CD1c-positive myeloid dendritic cell (primary cell): ENCODE results near the gene RSPH1.

Experiments
- DNase-seq: peaks from one replicate; pipeline ENCODE4 v3.0.0-alpha.2; 2016; ENCODE audit errors: extremely low spot score

Gene RSPH1

DNA sequence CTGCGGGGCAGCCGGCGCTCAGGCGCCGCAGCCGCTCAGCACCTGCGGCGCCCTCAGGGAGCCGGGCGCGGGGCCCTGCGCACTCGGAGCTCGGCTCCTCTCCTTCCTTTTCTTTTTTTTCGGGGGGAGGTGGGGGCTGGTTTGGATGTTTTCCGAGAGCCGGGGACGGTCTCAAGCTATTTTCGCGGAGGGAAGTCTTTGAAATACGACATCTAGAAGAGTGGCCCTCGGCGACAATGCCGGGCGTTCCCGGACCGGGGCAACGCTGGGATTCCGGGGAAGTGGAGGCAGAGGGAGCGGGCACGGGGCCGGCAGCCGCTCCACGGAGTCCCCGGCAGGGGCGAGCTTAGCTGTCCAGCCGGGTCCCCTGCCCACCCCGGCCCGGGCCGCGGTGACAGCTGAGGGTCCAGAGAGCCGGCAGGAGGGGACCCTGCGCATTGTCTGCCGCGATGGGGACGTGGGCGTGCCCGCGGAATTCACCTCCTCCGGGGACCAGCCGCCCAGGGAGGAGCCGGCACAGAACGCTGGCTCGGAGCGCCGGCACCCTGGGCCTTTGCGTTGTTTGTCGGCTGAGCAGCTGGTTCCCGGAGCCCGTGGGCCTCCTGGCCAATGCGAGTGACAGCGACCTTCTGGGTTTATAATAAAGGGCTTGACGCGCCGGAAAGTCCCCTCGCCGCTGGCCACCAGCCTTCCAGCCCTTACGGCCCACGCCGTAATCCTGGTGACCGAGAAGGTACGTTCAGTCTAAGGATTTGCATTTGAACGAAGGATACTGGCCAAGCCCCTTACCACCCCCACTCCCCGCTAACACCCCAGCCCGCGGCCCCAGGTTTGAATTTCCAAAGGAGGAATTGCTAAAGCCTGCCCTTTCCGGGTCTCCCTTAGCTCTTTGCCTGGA lies 18.2 kb upstream of the RSPH1 start:
- DNase-seq: peak; percentile 69

DNA sequence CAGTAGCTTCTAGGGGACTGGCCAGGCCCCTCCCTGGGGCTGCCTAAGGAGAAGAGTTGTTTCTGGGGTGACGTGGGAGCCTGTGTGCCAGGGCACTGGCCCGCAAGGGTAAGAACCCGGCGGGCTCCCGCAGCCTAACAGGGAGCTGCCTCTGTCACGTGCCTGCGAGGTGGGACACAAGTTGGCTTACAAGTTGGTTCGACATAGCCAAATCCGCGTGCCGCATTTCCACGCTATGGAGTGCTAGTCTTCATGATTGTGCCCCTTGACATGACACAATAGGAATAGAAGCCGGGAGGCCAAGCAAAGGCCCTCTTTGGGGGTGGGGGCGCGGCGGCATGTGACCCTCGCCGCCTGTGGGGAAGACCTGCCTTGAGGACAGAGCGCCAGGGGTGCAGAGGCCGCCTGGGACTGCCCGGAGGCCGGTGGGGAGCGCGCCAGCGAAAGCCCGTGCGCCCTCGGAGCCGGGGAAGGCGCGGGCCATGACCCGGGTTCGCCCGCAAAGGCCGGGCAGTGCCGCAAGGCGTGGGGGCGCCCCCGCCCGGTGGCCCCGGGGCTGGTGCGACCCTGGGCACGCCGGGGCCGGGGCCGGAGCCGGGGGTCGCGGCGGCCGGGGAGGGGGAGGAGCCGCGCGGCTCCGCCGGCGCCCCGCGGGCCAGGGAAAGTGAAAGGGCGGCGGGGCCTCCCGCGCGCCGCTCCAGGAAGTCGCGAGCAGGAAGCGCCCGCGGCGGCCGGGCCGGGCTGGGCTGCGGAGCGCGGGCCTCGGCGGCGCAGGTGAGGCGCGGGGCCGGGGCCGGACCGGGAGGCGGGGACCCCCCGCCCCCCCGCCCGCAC lies 17.3 kb upstream of the RSPH1 start, which contains the start of gene SLC37A1:
SLC37A1 (plus strand) TSS at position 702 of the 834 bp plus-strand sequence. CDS start 4,603 bp downstream, outside the sequence.
- peak; percentile 59 for DNase-seq

- no peak for DNase-seq
These were observed 16.5 kb upstream of the RSPH1 start for GRCh38 chr21:42512346-42513034.

GRCh38 chr21:42509244-42509643 lies 13.2 kb upstream of the RSPH1 start:
- no peak for DNase-seq

DNA sequence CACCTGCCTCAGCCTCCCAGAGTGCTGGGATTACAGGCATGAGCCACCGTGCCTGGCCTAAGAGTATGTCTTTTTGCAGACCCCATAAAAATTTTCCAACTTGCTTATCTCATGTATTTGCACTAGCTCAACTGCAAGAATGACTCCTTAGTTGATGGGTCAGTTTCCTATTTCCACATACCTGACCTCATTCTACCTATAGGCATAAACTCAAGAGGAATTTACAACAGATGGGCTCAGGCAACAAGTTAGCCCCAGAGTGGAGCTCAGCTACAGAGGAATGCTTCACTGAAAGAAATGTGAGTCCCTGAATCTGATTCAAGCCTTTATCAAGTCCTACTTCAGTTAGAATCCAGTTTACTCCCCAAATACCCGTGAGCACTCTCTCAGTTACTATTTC lies 12.3 kb upstream of the RSPH1 start:
- no peak for DNase-seq

GRCh38 chr21:42507418-42507817 lies 11.4 kb upstream of the RSPH1 start:
- no peak for DNase-seq

- DNase-seq: peak; percentile 73
These were observed 9.2 kb upstream of the RSPH1 start for GRCh38 chr21:42505090-42505726.

DNA sequence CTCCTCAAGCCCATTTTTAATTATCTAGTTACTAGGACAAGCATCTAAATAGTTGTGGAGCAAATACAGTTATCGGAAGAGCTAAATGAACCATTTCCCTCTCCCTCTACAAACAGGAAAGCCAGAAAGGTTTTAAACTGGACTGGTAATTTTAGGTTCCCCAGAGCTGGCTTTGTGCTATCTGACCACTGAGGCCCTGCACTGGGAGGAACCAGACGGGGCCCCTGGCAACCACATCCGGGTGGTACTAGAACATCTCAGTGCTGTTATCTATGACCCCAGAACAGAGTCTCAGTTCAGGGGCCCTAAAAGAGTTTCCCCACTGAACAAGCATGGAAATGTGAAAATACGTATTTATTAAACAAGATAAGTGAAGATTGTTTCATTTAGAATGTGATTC lies 7.7 kb upstream of the RSPH1 start:
- DNase-seq: no peak

DNA sequence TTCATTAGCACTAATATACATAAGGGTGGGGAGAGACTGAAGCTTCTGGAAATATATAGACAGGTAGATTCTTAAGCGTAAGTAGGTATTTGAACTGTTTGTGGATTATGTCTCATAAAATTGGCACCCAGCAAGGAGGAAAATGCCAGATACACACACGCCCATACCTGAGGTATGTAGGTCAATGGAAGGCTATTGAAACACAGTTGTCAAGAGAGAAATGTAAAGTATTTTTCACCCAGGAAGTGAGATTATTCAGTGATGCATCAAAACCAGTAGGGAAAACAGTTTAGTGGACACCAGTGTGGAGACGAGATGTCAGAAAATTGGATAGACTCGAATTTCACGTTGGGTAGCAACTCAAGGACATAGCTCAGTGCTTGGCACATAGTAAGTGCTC lies 4.7 kb upstream of the RSPH1 start:
- no peak for DNase-seq

- no peak for DNase-seq
These were observed 4.2 kb upstream of the RSPH1 start for GRCh38 chr21:42500225-42500624.

DNA sequence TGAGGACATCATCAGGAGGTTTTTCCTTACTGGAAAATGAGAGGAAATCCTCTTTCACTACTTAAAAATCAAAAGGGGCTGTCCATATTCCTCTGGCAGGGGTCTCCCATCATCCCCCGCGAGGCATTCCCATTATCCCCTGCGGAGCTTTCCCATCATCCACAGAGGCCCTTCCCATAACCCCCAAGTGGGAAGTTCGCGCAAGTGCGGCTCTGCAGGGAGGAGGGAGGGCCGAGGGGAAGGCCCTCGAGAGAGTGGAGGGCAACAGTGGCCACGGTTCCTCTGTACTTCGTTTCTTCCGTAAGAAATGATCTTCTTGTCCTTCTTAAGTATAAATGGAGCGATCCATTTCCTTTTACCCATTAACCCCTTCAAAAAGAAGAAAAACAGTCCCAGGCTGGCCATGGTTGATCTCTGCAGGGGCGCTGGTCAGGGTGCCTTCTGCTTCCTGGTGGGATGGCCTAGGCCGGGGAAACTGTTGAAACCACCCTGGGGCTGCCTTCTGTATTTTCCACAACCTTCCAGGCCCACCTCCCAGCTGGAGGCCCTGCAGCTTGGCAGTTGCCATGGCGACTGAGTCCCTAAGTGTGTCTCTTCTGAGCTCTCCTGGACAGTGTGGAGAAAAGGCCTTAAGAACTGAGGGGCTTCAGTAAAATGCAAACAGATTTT lies 3.6 kb upstream of the RSPH1 start:
- DNase-seq: no peak

- DNase-seq: no peak
These were observed 2.0 kb upstream of the RSPH1 start for GRCh38 chr21:42498012-42498411.

- no peak for DNase-seq
These were observed 797 bp upstream of the RSPH1 start for GRCh38 chr21:42496839-42497202.

DNA sequence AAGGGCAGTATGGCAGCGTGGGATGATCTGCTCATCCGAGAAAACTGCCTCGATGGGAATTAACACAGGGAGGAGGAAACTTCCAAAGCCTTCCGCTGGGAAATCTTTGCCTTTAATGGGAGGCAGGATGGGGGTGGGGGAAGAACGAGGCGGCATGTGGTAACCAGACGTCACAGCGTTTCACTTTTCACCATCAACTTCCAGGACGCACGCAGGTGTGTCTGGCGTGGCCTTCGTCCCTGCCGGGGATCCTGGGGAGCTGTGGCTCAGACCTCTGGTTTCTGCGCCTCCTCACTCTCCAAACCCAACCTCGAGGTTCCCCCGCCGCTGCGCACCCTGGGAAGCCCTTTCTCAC lies 282 bp downstream of the RSPH1 start:
- no peak for DNase-seq

DNA sequence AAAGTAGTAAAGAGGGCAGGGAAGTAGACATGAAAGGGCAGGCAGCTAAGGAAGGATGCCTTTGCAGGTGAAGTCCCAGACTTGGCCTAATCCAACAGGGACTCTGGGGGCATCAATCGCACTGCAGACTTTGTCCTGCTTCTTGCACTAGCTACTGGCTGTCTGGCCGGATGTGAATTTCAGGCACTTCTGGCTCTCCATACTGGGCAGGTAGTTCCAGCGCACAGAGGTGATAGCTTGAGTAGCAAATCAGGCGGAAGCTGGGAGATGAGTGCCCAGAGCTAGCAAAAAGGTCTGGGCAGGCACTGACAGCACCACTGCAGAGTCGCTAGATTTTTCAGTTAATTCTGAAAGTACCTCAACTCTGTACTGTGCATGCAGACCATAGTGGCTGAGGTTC lies 997 bp downstream of the RSPH1 start:
- no peak for DNase-seq

DNA sequence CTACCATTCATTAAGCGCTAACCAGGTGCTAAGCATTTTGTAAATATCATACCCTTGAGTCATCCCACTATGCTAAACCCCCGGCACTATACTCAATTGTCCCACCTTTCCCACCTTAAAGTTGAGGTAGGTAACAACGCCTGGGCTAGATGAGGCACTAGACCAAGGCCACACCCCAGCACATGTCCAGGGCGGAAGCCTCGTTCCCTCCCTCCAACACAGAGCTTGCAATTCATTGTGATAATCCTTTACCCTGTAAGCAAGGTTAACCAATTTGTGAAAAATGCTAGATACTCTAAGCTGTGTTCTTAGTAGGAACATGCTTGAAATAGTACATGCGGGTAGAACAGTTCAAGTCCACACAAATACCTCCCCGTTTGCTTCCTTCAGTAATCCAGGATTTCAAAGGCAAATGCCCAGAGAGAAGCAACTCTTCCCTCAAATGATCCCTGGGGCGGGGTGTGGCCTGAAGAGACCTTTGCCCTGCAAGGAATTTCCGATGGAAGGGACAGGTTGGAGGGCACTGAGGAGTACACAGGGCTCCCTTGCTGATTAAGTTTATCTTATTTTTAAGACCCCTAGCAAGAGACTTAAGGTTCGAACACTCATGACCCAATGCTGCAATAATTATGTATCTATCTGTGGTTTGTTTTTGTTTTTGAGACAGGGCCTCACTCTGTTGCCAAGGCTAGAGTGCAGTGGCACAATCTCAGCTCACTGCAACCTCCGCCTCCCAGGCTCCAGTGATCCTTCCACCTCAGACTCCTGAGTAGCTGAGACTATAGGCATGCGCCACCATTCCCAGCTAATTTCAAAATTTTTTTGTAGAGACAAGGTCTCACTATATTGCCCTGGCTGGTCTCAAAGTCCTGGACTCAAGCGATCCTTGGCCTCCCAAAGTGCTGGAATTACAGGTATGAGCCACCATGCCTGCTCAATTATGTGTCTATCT lies 2.6 kb downstream of the RSPH1 start:
- DNase-seq: no peak

DNA sequence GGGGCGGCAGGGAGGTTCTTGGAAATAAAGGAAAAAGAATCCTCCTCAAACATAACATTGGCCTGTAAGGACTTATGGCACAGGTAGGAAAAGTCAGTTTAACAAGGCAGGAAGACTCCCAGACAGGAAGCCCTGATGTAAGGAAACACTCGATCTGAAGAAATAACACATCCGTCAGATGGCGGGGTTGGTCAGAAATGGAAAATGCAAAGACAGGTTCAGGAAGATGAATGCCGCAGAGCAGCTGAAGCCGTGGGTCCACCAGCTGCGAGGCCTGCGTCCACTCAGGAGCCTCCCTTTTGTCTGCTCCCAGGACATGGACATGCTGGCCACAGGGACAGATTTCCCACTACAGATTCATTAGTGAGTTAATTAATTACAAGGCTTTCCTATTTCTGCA lies 3.8 kb downstream of the RSPH1 start:
- DNase-seq: no peak

DNA sequence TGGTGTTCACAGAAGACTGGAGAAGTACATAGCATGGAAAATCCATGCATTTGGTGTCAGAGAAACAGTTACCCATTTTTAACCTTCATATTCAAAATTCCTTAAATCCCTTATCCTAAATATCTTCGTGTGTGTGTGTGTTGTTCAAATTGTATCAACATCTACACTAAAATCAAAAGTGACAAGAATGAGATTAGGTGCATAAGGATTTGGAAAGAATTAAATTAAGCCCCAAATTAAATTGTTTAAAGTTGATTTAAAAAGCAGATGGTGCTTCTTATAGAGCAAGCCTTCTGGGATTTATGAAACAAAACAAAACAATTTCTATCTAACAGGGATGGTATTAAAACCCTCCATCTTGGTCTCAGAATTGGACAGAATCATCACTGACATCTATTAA lies 4.7 kb downstream of the RSPH1 start:
- DNase-seq: no peak

DNA sequence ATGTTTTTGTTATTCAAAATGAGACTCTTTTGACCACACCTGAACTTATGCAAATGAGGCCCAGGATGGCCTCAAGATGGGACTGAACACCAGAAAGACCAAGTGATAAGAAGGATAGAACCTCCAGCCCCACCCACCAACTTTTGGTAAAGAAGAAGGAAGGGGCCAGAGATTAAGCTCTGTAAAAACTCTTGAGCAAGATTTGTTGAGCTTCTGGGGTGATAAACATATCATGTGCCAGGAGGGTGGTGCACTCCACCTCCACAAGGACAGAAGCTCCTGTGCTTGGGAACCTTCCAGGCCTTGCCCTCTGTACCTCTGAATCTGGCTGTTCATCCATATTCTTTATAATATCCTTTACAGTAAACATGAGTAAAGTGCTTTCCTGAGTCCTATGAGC lies 5.3 kb downstream of the RSPH1 start:
- no peak for DNase-seq

- no peak for DNase-seq
These were observed 6.0 kb downstream of the RSPH1 start for GRCh38 chr21:42489991-42490390.
